ENCODE data around the gene TTYH3.

The TTYH3 gene

GRCh38 chr7:2680256-2680655 is 48.5 kb downstream of the TTYH3 start:
- no peaks in the 10 kb centered on the region for H3K36me3 ChIP-seq (ENCODE audit: control insufficient read depth, insufficient read depth, low read length)
- no peaks in the 10 kb centered on the region; the same call in 1 of the 2 replicates for H3K27me3 ChIP-seq (replicated peaks; ENCODE audit: control insufficient read depth, insufficient read depth, low read length)
- TF ChIP-seq, protein P1, sequence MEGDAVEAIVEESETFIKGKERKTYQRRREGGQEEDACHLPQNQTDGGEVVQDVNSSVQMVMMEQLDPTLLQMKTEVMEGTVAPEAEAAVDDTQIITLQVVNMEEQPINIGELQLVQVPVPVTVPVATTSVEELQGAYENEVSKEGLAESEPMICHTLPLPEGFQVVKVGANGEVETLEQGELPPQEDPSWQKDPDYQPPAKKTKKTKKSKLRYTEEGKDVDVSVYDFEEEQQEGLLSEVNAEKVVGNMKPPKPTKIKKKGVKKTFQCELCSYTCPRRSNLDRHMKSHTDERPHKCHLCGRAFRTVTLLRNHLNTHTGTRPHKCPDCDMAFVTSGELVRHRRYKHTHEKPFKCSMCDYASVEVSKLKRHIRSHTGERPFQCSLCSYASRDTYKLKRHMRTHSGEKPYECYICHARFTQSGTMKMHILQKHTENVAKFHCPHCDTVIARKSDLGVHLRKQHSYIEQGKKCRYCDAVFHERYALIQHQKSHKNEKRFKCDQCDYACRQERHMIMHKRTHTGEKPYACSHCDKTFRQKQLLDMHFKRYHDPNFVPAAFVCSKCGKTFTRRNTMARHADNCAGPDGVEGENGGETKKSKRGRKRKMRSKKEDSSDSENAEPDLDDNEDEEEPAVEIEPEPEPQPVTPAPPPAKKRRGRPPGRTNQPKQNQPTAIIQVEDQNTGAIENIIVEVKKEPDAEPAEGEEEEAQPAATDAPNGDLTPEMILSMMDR (IDR thresholded peaks at IDR 0.05; ENCODE audit: insufficient read depth, low read length, poor library complexity, severe bottlenecking) = no peak
- H3K4me3 ChIP-seq (replicated peaks; ENCODE audit: low read depth, low read length) = no peak overlapping the region
- DNase-seq (ENCODE audit: extremely low read depth, insufficient read length) = no peak

DNA sequence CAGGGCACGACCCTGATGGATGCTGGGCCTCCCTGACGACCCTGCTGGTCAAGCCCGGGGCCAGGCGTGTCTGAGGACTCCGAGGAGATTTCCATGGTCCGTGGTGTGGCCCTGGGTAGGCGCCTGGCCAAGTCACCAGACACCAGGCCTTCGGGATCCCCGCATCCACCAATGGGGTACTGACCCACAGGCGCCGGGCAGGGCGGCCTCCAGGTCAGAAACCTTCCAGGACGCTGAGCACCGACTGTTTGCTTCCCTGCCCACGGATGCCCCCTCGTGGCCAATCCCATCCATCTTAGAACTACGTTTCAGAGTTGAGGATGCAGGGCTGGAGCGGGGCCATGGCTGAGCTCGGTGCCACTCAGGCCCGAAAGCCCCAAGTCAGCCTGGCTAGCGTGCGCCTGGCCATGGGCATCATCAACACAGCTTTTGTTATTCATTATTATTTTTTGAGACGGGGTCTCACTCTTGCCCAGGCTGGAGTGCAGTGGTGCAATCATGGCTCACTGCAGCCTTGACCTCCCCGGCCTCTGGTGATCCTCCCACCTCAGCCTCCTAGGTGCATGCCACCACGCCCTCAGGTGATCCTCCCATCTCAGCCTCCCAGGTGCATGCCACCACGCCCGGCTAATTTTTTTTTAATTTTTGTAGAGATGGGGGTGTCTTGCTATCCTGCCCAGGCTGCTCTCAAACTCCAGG is 49.2 kb downstream of the TTYH3 start:
- H3K27me3 ChIP-seq (replicated peaks; ENCODE audit: control insufficient read depth, insufficient read depth, low read length) = no peaks in the 10 kb centered on the region; the same call in 1 of the 2 replicates
- TF ChIP-seq, protein P1 (IDR thresholded peaks at IDR 0.05; ENCODE audit: insufficient read depth, low read length, poor library complexity, severe bottlenecking) = peak; percentile 69
- H3K36me3 ChIP-seq (ENCODE audit: control insufficient read depth, insufficient read depth, low read length) = no peaks in the 10 kb centered on the region
- no peak for DNase-seq (ENCODE audit: extremely low read depth, insufficient read length)
- H3K4me3 ChIP-seq (replicated peaks; ENCODE audit: low read depth, low read length) = no peak overlapping the region

DNA sequence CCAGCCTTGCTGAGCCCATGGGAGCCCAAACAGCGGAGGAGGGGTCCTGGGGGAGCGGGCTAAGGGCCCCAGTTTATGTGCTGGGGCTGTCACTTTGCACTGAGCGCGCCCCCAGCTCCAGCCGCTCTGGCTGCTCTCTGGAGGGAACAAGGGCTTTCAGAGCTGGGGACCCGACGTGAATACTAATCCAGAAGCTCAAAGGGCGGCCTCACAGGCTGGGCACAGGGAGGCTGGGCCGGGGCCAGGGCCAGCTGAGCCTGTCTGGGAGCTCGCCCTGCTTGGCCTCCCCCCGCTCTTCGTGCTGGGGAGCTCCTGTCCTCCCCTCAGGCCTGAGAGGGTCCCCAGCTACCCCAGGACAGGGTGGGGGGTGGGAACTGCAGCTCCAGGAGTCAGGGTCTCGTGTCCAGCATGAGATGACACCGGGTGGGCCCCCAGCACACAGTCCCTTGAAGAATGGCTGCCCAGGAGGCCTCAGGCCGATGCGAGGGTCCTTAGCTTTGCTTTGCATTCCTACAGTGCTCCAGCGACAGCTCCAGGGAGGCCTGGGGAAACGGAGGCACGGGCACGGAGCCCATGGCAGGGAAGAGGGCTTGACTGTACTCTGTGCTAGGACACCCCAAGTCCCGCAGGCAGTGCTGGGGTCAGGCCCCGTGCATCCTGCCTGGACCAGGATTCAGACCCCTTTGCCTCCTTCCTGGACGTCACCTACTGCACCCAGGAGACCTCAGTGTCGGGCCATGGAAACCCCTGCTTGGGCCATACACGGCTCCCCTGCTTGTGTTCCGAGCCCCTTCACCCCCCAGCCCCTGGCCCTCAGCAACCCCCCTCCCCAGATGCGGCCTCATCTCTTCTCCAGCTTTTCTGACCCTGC is 50.4 kb downstream of the TTYH3 start:
- Histone ChIP-seq H3K27me3 (replicated peaks; ENCODE audit: control insufficient read depth, insufficient read depth, low read length) (no peaks in the 10 kb centered on the region; the same call in 1 of the 2 replicates), H3K36me3 (ENCODE audit: control insufficient read depth, insufficient read depth, low read length) (no peaks in the 10 kb centered on the region), H3K4me3 (replicated peaks; ENCODE audit: low read depth, low read length) (no peak overlapping the region)
- no peak for DNase-seq (ENCODE audit: extremely low read depth, insufficient read length)
- TF ChIP-seq, protein P1 (IDR thresholded peaks at IDR 0.05; ENCODE audit: insufficient read depth, low read length, poor library complexity, severe bottlenecking) = no peak

DNA sequence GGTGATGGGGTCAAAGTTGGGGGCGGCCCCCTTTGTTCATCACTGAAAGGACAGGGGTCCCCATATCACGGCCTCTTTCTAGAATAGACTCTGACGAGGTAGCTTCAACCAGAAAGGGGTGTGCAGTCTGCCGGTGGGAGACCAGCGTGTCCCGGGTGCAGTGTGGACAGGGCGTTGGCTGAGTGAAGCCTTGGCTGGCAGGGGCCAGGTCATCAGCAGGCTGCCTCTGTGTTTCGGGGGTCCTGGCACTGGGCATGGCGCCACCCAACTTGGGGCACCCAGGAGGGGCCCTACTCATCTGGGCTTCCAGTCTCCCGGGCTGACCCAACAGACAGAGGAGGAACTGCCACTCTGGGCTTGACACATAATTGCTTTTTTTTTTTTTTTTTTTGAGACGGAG is 52.7 kb downstream of the TTYH3 start:
- Histone ChIP-seq H3K27me3 (replicated peaks; ENCODE audit: control insufficient read depth, insufficient read depth, low read length) (no peaks in the 10 kb centered on the region; the same call in 1 of the 2 replicates), H3K36me3 (ENCODE audit: control insufficient read depth, insufficient read depth, low read length) (no peaks in the 10 kb centered on the region), H3K4me3 (replicated peaks; ENCODE audit: low read depth, low read length) (no peak overlapping the region)
- no peak for DNase-seq (ENCODE audit: extremely low read depth, insufficient read length)
- TF ChIP-seq, protein P1 (IDR thresholded peaks at IDR 0.05; ENCODE audit: insufficient read depth, low read length, poor library complexity, severe bottlenecking) = no peak

DNA sequence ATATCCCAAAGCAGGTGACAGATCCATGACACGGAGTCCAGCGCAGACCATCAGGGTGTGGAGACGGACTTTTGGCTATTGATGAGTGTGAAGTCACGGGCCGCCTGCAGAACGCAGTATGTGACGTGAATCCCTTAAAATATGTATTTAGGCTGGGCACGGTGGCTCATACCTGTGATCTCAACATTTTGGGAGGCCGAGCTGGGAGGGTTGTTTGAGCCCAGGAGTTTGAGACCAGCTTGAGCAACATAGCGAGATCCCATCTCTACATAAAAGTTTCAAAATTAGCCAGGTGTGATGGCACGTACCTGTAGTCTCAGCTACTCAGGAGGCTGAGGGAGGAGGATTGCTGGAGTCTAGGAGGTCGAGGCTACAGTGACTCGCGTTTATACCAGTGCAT is 54.3 kb downstream of the TTYH3 start:
- TF ChIP-seq, protein P1 (IDR thresholded peaks at IDR 0.05; ENCODE audit: insufficient read depth, low read length, poor library complexity, severe bottlenecking) = no peak
- H3K36me3 ChIP-seq (ENCODE audit: control insufficient read depth, insufficient read depth, low read length) = no peaks in the 10 kb centered on the region
- H3K4me3 ChIP-seq (replicated peaks; ENCODE audit: low read depth, low read length) = no peak overlapping the region
- no peaks in the 10 kb centered on the region; the same call in 1 of the 2 replicates for H3K27me3 ChIP-seq (replicated peaks; ENCODE audit: control insufficient read depth, insufficient read depth, low read length)
- DNase-seq (ENCODE audit: extremely low read depth, insufficient read length) = no peak

Measured in GM06990 (cell line).